C4-2B (cell line): ENCODE data around the gene GRK4.
"Not testable (repeated sequence)": the region's sequence is repeated elsewhere in the genome, so short reads cannot be mapped to it uniquely, and the experiment has no call there.

ENCODE experiments used
- H3K27ac ChIP-seq: fragments of 450-650 bp; 2 replicates; pipeline ENCODE4 v1.5.1; 2017
- ZFX ChIP-seq: fragments of 450-650 bp; IDR thresholded peaks from 2 replicates; pipeline ENCODE4 v1.6.1; 2017
- TF ChIP-seq, protein P1 (sequence below): fragments of 450-650 bp; conservative IDR thresholded peaks from 2 replicates; pipeline ENCODE4 v1.5.1; 2017; ENCODE audit warnings: mild to moderate bottlenecking

Gene GRK4

GRCh38 chr4:2958446-2958845, 4.9 kb upstream of the GRK4 start:
- peak overlapping the region; percentile 42 for H3K27ac ChIP-seq
- no peak for TF ChIP-seq ZFX
- TF ChIP-seq, protein P1, sequence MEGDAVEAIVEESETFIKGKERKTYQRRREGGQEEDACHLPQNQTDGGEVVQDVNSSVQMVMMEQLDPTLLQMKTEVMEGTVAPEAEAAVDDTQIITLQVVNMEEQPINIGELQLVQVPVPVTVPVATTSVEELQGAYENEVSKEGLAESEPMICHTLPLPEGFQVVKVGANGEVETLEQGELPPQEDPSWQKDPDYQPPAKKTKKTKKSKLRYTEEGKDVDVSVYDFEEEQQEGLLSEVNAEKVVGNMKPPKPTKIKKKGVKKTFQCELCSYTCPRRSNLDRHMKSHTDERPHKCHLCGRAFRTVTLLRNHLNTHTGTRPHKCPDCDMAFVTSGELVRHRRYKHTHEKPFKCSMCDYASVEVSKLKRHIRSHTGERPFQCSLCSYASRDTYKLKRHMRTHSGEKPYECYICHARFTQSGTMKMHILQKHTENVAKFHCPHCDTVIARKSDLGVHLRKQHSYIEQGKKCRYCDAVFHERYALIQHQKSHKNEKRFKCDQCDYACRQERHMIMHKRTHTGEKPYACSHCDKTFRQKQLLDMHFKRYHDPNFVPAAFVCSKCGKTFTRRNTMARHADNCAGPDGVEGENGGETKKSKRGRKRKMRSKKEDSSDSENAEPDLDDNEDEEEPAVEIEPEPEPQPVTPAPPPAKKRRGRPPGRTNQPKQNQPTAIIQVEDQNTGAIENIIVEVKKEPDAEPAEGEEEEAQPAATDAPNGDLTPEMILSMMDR = no peak

DNA sequence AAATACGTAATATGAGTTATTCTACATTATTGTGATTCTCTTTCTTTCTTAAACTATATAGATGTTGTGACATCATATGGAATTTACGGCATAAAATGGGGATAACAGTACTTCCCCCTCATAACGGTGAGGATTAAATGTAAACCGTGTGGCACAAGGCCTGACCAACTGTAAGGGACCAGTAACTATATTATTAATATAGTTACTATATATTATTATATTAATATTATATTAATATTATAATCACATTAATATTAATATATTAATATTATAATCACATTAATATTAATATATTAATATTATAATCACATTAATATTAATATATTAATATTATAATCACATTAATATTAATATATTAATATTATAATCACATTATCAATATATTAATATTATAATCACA, 2.9 kb upstream of the GRK4 start:
- H3K27ac ChIP-seq = not testable (repeated sequence)

DNA sequence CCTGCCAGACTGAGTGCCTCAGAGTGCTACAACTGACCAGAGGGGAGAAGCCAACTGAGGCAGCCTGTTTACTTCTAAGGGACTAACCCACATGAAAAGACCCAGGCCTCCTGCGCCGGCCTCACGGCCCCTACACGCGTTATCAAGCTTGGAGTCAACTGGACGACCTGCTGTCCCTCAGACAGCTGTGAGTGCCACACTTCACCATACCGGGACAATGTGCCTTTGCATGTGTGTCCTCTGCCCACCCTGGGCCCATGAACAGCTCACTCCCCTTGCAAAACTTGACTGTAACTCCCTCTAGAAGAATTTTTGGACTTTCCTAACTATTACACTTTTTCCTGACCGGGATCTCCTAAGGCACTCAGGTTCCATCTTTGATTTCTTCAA, 2.0 kb upstream of the GRK4 start:
- TF ChIP-seq, protein P1 = no peak
- no peak for TF ChIP-seq ZFX
- H3K27ac ChIP-seq = peak overlapping the region; percentile 88

DNA sequence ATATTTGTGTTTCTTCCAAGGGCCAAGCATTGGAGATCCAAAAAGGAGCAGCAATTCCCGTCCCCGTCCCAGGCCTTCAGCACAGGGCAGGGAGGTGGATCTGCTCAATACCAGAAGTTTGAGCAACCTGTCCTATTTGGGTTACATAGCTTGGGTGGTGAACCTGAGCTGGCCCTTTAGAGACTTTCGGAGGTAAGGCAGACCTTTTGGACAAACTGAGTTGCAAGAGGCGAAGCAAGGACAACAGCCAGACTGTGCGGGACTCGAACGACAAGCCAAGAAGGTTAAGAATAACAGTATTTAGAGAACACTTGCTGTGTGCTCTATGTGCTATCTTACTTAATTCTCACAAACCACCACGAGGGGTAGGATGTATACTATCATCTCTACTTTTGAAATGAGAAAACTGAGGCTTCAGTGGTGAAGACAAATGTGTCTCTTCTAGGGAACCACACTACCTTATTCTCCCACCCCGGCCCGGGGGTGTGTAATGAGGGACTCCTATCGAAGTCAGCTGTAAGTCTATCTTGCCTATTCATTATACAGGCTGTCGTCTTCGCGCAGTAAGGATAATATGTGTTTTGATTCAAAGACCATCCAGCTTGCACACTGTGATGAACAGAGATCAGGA, 1.4 kb upstream of the GRK4 start:
- peak overlapping the region; percentile 88 for H3K27ac ChIP-seq
- TF ChIP-seq, protein P1 = no peak; the same call in 1 of the 2 replicates
- TF ChIP-seq ZFX = no peak

DNA sequence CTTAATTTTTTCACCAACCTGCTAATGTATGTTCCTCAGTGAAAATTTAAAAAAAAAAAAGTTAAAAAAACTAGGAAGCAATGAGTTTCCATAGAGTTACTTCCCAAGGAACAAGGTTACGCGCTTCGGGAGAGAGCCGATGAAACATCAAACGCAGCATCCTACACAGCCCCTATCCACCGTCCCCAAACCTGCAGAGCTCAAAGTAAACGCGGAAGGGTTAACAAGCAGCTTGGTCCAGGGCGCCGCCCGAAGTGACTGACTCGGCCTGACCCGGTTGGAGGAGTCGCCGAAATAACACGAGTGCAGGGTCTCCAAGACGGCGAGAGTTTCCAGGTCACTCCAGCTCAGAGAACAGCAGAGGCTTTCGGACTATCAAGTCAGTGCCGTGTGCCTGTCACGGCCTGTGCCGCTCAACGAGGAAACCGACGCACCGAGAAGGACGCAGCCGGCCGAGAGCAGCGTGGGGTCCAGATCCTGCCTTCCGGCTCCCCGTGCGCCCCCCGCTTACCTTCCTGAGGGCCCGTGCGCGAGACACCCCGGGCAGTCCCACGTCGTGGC, 677 bp upstream of the GRK4 start:
- peak overlapping the region; percentile 88 for H3K27ac ChIP-seq
- TF ChIP-seq, protein P1 = no peak
- TF ChIP-seq ZFX = no peak

- TF ChIP-seq, protein P1 = no peak
- no peak for TF ChIP-seq ZFX
- peak overlapping the region; percentile 88 for H3K27ac ChIP-seq
These were observed 648 bp downstream of the GRK4 start for GRCh38 chr4:2963966-2964471.

DNA sequence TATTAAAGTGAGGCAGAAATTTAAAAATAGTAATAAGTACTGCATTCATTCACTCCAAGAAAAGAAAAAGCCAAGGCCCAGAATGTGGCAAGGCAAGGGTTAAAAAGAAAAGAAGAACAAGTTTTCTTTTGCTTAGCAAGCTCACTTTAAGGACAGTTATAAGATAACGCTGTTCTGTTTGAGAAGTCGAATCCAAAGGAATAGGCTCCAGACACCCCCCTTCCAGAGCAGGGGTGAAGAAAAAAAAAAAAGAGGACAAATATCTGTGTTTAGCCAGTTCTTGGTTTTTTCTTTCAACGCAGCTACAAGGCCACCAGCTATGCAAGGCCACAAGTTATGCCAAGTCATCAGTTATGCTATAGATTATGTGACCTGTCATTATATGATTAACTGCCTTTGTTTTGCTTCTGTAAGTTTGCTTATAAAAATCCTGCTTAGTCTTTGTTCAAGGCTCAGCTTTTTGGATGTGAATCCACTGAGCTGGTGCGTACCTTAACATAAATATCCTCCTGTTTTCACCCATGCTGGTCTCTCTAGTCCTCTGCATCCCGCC, 1.4 kb downstream of the GRK4 start:
- no peak overlapping the region for H3K27ac ChIP-seq
- no peak for TF ChIP-seq ZFX
- TF ChIP-seq, protein P1 = no peak

DNA sequence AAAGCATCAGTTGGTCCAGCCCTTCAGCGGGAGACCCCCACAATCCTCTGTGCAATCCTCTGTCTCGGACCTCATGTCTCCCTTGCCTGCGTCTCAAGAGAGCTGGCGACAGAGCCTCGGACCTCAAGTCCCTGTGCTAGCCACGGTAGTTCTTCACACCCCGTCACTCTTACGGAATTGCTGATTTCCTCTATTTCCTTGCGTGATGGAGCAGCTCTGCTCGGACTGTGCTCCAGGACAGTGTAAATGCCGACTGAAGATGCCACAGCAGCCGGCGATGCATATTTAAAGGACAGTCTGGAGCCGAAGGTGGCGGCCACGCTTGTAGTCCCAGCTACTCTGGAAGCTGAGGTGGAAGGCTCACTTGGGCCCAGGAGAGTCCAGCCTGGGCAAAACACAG, 1.9 kb downstream of the GRK4 start:
- TF ChIP-seq, protein P1 = no peak
- TF ChIP-seq ZFX = no peak
- no peak overlapping the region for H3K27ac ChIP-seq
